GM18507 (cell line): ENCODE measurements around the gene OBSCN.

Source experiments
- DNase-seq: peaks from one replicate; pipeline ENCODE4 v3.0.0; 2011; ENCODE audit warnings: low read depth; ENCODE audit not compliant: insufficient read length; ENCODE audit errors: extremely low spot score
- FAIRE-seq: peaks from 2 replicates; lab custom pipeline; 2011; peaks lifted over from hg19 to GRCh38; lab: Jason Lieb, UNC

Gene OBSCN

DNA sequence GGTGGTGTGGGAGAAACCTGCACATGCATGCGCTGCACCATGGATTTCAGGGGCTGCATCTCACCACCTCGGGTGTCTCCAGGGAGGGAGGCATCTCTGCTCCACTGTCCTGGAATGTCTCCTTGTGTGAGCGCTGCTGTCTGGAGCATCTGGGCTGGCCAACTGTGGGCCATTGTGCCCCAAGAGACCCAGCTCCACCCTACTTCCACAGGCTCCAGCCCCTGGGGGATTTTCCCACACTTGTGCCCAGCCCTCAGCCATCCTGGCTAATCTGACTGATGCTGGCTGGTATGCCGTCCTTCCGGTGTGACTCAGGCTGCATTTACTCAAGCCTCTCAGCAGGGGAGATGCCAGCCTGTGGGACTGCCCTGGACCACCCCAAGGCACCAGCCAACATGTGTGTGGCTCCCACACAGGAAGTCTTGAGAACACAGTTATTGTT lies 136.8 kb downstream of the OBSCN start:
- FAIRE-seq (no peak), DNase-seq (no peak)

DNA sequence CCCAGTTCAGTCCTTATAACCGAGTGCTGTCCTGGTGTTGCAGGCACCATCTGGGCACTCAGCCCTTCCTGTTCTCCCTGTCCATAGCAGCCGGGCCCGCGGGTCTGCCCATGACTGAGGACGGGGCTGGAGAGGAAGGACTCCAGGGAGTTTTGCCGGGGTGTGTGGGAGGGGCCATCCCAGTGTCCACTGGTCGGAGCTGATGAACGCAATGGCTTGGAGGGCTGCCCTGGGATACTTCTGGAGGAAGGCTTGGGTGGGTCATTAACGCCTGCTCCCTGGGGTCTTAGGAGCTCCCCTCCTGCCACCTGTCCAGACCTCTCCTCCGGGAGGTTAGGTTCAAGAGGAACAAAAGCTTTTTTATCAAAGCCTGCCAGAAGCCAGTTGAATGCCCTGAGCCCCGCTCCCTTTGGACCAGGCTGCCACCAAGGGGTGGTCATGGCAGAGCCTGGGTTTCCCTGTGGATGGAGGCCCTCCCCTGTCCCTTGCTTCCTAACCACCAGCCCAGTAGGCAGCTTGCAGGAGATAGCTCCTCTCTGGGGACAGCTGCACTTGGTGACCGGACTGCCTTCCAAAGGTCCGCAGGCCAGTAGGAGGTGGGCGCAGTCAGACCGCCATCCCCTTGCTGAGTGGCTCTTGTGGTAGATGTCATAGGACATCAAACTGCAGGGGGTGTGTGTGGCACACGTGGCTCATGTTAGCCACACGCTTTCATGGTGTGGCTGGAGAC lies 137.5 kb downstream of the OBSCN start:
- FAIRE-seq: no peak

DNA sequence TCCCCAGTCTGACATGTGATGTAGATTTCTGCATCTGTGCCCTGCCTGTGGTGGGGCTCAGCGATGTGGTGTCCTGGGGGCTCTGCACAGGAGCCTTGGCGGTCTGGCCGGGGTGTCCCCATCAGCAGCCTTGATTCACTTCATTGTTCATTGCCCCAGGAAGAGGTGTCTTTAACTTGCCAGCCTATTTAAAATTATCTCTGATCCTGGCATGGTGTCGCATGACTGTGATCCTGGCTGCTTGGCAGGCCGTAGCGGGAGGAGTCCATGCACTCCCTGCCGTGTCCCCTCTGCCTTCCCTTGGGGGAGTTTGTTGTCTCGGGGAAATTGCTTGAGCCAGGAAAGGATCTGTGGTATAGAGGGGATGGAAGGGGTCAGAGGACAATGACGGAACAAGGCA lies 138.9 kb downstream of the OBSCN start:
- DNase-seq (no peak), FAIRE-seq (no peak)

More for the DNA sequence above, 137.5 kb downstream of the OBSCN start:
- no peak for DNase-seq

DNA sequence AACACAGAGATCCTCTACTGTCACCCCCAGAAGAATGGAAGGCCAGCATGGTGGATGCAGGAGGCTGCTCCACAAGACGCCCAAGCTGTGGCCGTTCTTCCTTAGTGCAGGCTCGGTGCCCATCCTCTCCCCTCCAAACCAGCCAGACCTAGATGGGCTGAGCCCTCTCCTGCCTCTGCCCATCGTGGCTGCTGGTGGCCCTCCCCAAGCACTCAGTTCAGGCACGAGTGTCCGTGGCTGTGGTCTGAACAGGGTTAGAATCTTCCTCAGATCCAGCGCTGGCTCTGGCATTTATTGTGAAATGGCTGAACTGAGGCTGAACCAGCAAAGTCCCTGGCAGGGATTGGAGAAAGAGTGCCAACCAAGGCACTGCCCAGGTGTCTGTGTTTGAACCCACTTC lies 139.3 kb downstream of the OBSCN start:
- FAIRE-seq (no peak), DNase-seq (no peak)

DNA sequence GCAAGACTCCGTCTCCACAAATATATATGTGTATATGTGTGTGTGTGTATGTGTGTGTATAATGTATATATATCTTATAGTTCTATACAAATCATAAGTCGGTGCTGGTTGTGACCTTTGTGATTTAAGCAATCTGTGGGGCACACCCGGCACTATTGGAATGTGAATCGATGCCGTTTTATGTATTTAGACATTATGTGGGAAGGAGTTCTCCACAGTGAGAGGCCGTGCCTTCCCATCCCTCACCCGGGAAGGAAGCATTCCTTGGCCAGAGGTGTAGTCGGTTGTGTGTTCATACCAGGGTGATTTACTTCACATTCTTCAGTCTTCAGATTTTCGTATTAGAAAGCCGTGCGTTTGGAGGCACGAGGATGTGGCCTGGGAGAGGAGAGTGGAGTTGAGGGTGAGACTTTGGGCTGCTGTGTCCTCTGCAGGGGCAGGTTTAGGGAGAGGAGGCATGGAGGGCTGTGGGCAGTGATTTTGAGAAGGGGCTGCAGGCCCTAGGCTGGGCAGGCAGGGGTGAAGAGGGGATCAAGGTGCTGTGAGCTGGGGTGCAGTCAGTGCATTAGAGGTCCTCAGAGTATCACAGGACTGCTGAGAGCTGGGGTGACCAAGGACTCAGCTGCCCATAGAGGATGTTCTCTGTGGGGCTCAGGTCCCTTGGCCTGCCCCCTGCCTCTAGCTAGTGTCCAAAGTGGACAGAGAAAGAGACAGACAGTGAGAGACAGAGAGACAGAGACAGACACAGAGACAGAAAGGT lies 141.0 kb downstream of the OBSCN start:
- DNase-seq: no peak
- no peak for FAIRE-seq

DNA sequence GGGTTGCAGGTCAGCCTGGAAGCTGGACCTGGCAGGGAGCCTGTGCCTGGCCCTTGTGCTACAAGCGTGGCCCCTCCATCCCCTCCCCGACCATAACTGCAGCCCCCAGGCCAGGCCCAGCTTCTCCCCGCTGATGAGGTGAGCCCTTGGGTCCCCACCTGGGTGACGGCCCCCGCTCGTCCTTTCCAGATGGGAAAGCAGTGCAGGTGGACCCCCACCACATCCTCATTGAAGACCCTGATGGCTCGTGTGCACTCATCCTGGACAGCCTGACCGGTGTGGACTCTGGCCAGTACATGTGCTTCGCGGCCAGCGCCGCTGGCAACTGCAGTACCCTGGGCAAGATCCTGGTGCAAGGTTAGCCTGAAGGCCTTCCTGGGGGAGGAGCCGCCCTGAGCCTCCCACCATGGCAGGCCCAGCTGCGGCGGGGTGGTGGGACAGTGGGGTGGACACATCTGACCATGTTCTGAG lies 141.9 kb downstream of the OBSCN start:
- FAIRE-seq (no peak), DNase-seq (no peak)

DNA sequence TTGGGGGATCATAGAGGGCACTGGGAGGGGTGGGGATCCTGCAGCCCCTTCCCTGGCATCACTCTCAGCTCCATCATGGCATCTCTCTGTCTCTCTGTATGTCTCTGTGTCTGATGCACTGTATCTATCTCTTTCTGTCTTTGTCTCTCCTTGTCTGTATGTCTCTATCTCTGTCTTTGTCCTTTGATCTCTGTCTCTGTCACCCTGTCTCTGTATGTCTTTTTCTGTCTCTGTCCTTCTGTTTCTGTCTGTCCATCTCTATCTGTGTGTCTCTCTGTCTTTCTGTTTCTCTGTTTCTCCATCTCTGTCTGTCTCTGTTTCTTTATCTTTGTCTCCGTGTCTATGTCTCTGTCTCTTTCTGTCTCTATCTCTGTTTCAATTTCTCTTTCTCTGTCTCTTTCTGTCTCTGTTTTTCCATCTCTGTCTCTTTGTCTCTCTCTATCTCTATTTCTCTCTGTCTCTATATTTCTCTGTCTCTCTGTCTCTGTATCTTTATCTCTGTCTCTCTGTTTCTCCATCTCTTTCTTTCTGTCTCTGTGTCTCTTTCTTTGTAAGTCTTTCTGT lies 142.4 kb downstream of the OBSCN start:
- DNase-seq: no peak
- FAIRE-seq: no peak

DNA sequence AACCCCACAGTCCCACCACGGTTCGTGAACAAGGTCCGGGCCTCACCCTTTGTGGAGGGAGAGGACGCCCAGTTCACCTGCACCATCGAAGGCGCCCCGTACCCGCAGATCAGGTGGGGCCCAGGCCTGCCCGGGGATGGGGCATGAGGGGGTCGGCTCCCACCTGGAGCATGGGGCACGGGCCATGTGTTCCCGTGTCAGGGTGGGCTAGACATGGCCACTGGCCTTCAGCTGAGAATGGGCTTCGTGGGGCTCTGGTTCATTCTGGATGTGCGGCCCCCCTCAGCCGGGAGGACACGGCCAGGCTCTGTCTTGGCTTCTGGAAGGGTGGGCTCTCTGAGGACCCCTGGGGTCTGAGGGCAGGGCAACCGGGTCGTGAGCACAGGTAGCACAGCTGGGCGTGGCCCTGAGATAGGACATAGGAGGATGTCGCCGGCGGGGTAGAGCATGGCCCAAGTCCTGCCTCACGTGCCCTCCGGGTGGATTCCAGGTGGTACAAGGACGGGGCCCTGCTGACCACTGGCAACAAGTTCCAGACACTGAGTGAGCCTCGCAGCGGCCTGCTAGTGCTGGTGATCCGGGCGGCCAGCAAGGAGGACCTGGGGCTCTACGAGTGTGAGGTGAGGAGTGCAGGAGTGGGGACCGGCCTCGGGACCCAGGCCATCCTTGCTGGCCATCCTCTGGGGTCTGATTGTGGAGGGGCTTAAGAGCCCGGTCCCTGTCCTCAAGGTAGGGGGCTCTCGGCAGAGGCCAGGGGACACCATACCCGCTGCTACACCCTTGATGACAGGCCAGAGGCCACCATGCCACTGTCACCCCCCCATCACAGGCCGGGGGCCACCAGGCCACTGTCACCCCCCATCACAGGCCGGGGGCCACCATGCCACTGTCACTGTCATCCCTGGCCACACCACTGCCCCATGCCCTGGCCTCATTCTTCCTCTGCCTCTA lies 143.3 kb downstream of the OBSCN start:
- no peak for DNase-seq
- no peak for FAIRE-seq

DNA sequence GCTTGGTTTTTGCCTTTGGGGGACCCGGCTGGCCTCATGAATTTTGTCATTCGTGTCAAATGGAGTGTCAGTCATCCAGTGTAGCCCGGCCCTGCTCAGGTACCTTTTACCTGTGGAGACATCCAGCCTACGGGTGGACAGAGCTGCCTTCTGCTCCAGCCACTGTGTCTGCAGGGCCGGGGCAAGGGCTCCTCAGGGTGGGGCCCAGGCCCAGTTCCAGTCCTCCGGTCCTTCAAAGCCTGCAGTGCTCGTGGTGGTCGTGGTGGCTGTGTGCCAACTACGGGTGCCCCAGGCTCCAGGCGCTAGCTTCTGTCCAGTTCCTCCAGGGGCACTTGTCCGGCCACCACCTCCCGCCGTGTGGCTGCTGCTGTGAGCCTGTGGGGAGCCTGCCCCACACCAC lies 144.0 kb downstream of the OBSCN start:
- FAIRE-seq: no peak
- no peak for DNase-seq

DNA sequence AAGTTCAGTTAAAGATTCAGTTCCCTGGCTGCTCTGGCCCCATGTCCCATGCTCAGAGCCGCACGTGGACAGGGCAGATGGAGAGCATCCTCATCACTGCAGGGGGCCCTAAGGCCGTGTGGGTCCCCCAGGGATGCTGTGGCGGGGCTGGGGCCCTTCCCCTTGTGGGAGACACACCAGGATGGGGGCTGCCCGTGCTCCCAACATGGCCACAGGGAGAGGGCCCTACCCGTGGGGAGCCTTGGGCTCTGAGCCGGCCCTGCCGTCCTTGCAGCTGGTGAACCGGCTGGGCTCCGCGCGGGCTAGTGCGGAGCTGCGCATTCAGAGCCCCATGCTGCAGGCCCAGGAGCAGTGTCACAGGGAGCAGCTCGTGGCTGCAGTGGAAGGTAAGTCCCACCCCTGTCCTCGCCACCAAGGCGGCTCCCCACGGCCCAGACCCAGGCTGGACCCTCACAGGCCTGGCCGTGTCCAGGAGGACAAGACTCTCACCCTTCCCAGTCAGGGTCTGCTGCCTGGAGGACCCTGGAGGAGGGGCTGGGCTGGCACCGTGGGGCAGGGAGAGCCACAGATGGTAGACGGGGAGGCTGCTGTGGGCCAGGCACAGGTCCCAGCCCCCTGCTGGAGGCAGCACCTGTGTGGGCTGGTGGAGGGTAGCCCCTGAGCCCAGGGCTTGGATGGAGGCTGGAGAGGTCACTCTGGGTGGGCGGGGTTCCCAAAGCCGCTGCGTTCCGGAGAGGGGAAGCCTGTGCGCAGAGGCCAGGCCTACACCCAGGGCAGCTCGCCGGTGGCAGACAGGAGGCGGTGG lies 145.0 kb downstream of the OBSCN start:
- no peak for DNase-seq
- no peak for FAIRE-seq

DNA sequence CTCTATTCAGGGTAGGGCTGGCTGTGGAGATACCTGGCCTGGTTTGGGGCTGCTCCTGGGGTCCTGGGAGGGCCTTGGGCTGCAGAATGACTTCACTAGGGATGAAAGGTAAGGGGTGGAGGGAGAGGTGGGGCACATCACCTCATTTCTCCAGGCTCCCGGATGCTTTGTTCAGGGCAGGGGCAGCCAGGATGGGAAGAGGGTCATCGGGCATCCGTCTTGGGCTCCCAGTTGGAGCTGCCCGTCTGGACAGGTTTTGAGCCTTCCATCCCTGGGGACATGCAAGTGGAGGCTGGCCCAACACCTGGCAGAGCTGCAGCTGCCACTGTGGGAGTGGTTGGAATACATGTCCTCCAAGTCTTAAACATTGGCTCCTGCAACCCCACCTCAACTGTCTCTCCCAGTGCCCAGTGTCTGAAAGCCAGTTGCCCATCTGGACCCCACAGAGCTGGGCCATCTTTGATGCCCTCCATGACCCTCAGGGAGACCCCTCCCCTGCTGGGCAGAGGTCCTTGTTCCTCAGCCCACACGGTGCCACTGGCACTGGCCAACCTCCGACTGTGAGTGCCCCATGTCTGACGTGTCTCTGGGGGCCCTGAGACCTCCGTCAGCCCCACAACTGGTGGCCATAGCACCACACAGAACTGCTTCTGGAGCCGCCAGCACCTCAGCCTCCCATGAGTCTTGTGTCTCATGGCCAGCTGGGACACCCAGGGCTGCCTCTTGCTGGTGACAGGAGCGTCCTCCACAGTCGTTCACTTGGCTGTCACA lies 145.9 kb downstream of the OBSCN start:
- DNase-seq (no peak), FAIRE-seq (no peak)

DNA sequence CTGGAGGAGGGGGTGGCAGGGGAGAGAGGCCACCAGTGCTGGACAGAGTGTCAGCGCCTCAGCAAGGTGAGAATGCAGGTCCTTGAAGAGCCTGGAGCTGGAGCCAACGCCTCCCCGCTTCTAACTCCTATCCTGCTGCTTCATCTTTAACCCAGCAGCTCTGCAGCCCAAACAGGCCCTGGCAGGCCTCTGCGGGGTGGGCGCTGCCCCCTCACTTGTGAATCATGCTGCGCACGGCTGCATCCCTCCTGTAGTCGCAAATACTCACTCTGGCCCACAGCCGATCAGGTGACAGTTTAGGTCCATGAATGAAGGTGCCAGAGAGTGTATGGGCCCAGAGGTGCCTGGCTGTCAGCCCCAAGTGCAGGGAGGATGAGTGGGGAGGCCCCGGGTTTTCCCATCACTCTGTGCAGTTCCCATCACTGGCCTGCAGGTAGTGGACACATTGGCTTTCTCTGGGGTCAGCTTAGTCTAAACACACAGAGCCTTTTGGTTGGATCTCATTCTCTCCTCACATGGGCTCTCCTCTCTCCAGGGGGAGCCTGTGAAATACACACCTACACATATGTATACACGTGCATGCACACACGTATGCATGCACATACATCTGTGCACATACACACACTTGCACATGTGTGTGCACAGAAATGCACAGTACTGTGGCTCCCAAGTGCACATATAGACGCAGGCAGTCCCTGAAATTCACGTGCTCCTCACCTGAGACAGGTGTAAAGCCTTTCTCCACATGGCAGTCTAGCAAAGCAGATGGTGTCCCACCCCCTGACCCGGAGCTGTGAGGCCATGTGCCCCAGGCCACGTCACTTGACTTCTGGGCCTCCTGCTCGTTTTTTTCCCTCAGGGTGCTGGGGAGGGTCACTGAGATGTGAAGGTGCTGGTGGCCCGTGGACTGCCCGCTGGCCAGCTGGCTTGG lies 146.8 kb downstream of the OBSCN start:
- FAIRE-seq (no peak), DNase-seq (no peak)

DNA sequence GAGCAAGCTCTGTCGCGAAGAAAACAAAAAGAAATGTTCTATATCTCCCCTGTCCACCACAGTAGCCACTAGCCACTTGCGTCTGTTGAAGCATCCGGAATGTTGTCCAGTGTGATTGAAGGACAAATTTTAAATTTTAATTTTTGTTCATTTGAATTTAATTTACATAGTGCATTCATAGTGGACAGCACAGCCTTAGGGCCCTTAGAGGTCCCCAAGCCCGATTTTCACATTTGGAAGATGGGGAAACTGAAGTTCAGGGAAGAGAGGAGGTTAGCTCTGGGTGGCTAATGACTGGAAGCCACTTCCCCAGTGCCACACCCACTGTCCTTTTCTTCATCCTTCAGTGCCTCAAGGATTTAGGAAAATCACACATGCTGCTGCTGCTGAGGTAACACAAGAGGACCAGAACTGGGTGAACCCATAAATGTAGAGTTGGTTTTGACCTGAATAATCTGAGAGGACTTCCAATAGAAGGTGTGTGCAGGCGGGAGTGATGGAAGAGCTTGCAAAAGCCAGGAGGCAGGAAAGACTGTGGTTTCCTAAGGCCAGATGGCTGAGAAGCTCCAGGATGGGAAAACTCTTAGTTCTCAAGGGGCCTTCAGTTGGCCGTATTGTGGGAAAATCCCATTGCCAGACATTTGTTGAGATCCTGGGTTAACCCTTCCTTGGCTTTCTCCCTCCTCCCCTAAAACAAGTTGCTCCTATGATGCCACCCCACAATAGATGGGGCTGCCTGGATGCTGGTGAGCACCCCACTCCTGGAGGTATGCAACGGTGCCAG lies 149.2 kb downstream of the OBSCN start:
- DNase-seq (no peak), FAIRE-seq (no peak)

DNA sequence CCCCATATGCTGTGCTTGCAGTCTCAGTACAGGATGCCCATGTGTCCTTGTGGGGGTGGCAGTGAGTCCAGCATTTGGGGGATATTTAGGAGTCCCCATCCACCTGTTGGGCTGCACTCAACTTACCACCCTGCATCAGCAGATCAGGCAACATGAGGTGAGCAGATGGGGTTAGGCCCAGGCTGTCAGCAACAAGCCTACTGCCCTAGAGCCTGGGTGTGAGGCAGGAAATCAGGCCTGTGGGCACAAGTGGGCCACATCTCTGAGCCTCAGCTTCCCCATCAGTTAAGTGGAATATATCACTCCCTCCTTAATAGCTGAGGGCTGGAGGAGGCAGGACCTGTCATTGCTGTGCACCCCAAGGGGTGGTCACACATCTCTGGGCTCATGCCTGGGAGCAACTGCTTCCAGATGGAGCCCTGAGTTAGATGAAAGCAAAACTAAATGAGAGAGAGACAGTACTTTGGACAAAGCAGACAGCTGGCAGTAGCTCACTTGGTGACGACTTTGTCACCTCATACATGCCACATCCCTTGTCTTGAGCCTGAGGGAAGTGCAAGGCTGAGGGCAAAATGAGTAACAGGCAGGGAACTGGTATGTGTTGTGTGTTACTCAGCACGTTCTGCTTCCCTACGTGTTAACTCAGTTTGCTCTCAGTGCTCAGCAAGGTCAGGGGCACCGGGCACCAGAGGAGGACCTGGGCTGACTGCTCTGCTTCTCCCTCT lies 150.4 kb downstream of the OBSCN start:
- FAIRE-seq (no peak), DNase-seq (no peak)

DNA sequence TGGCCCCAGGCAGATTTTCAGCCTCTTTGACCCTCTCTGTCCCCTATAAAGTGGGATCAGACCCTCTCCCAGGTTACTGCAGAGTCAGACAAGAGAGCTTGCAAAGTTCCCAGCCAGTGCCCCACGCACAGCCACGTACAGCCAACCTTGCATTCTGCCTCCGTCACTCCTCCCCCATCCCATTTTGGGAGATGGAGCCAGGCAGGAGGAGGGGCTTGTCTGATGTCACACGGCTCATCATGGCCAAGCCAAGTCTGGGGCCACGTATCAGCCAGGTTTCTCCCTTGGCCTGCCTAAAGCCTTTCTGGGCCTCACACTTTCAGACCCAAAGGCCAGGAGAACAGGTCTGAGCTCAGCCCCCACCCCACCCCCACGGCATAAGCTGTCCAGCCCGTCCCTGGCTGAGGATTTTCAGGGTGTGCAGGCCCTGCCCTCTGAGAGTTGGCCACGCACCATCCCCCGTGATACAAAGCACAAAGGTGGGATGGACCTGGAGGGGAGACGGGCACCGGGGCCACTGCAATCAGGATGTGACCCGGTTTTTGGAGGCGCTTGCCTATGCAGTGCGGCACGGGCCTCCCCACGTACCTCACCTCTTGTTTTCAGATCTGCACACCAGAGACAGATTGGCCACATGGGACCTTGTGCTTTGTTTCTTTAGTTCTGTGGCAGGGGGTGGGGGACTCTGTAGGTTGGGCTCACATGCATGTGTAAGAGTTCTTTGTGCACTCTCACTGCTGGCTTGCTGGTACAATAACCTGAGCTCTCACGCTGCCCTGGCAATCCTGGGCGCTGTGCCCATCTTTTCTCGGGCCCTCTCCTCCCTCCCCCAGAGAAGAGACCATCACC lies 151.1 kb downstream of the OBSCN start:
- FAIRE-seq (no peak), DNase-seq (no peak)
